H9 (cell line): Measurements from ENCODE around the gene TMC4. TPM values are rescaled to one million over a fixed set of nuclear protein-coding genes. Genes with fewer than 3 reads are reported as not detected.

Experiments
- DNase-seq: peaks from one replicate; pipeline ENCODE4 v3.0.0-alpha.2; 2017
- H2AFZ ChIP-seq: one replicate; pipeline ENCODE4 v1.6.1; 2013; ENCODE audit warnings: mild to moderate bottlenecking, low read length, control low read depth, moderate library complexity
- H2AK5ac ChIP-seq: 2 replicates; pipeline ENCODE4 v1.6.1; 2013; ENCODE audit warnings: low read length, control low read depth, mixed read lengths; ENCODE audit not compliant: insufficient read length
- H2BK120ac ChIP-seq: one replicate; pipeline ENCODE4 v1.6.1; 2013; ENCODE audit warnings: low read depth, mild to moderate bottlenecking, low read length, control low read depth, inconsistent platforms; ENCODE audit not compliant: poor library complexity, severe bottlenecking
- H2BK12ac ChIP-seq: 2 replicates; pipeline ENCODE4 v1.6.1; 2013; ENCODE audit warnings: low read length, control low read depth, mixed read lengths, low read depth; ENCODE audit not compliant: insufficient read length
- H2BK15ac ChIP-seq: 2 replicates; pipeline ENCODE4 v1.6.1; 2013; ENCODE audit warnings: low read depth, low read length, control low read depth
- H2BK20ac ChIP-seq: one replicate; pipeline ENCODE4 v1.6.1; 2013; ENCODE audit warnings: low read depth, mild to moderate bottlenecking, low read length, control low read depth, inconsistent platforms; ENCODE audit not compliant: poor library complexity, severe bottlenecking
- H2BK5ac ChIP-seq: 2 replicates; pipeline ENCODE4 v1.6.1; 2013; ENCODE audit warnings: low read length, control low read depth, mixed read lengths; ENCODE audit not compliant: insufficient read length
- H3K14ac ChIP-seq: 2 replicates; pipeline ENCODE4 v1.6.1; 2013; ENCODE audit warnings: low read length, control low read depth; ENCODE audit not compliant: insufficient read depth
- H3K18ac ChIP-seq: 2 replicates; pipeline ENCODE4 v1.6.1; 2013; ENCODE audit warnings: low read depth, mild to moderate bottlenecking, mixed read lengths, low read length, control low read depth; ENCODE audit not compliant: insufficient read length
- H3K23ac ChIP-seq: 2 replicates; pipeline ENCODE4 v1.6.1; 2013; ENCODE audit warnings: low read length, control low read depth, mixed read lengths, low read depth; ENCODE audit not compliant: insufficient read length
- H3K23me2 ChIP-seq: 2 replicates; pipeline ENCODE4 v1.6.1; 2013; ENCODE audit warnings: low read depth, mild to moderate bottlenecking, mixed read lengths, low read length, control low read depth; ENCODE audit not compliant: insufficient read length, poor library complexity, severe bottlenecking
- H3K27ac ChIP-seq: 2 replicates; pipeline ENCODE4 v1.5.1; 2013; ENCODE audit warnings: low read length, control low read depth, mixed read lengths, low read depth; ENCODE audit not compliant: insufficient read length
- H3K27me3 ChIP-seq: 2 replicates; pipeline ENCODE4 v1.6.1; 2013; ENCODE audit warnings: low read length, control low read depth, inconsistent platforms; ENCODE audit not compliant: insufficient read depth
- H3K4ac ChIP-seq: 2 replicates; pipeline ENCODE4 v1.6.1; 2013; ENCODE audit warnings: low read depth, mild to moderate bottlenecking, control low read depth, inconsistent platforms, low read length, moderate library complexity
- H3K4me1 ChIP-seq: 2 replicates; pipeline ENCODE4 v1.6.1; 2013; ENCODE audit warnings: low read length, control low read depth, inconsistent platforms; ENCODE audit not compliant: insufficient read depth
- H3K4me2 ChIP-seq: 2 replicates; pipeline ENCODE4 v1.6.1; 2013; ENCODE audit warnings: low read length, control low read depth, mixed read lengths; ENCODE audit not compliant: insufficient read length, insufficient read depth
- H3K56ac ChIP-seq: 2 replicates; pipeline ENCODE4 v1.6.1; 2013; ENCODE audit warnings: low read depth, mild to moderate bottlenecking, mixed read lengths, low read length, control low read depth; ENCODE audit not compliant: insufficient read length
- H3K79me1 ChIP-seq: 2 replicates; pipeline ENCODE4 v1.6.1; 2013; ENCODE audit warnings: low read depth, mild to moderate bottlenecking, moderate library complexity, low read length, control low read depth, inconsistent platforms; ENCODE audit not compliant: insufficient read depth, poor library complexity, severe bottlenecking
- H3K79me2 ChIP-seq: 2 replicates; pipeline ENCODE4 v1.6.1; 2013; ENCODE audit warnings: low read length, control low read depth, inconsistent platforms; ENCODE audit not compliant: insufficient read depth
- H3K9ac ChIP-seq: 2 replicates; pipeline ENCODE4 v1.6.1; 2013; ENCODE audit warnings: low read length, control low read depth, mixed read lengths; ENCODE audit not compliant: insufficient read length; ENCODE audit errors: extremely low read depth
- H3K9me3 ChIP-seq: one replicate; pipeline ENCODE4 v1.6.1; 2013; ENCODE audit warnings: low read depth, low read length, inconsistent platforms; ENCODE audit not compliant: control insufficient read depth
- H3T11ph ChIP-seq: one replicate; pipeline ENCODE4 v1.6.1; 2013; ENCODE audit warnings: mild to moderate bottlenecking, low read length, control low read depth, inconsistent platforms
- H4K20me1 ChIP-seq: one replicate; pipeline ENCODE4 v1.6.1; 2013; ENCODE audit not compliant: control insufficient read depth, insufficient read length, insufficient read depth
- H4K5ac ChIP-seq: 2 replicates; pipeline ENCODE4 v1.6.1; 2013; ENCODE audit warnings: low read depth, mild to moderate bottlenecking, mixed read lengths, low read length, control low read depth; ENCODE audit not compliant: insufficient read length
- H4K8ac ChIP-seq: replicated peaks from 2 replicates; pipeline ENCODE4 v1.6.1; 2013; ENCODE audit warnings: low read length, control low read depth, mixed read lengths, low read depth; ENCODE audit not compliant: insufficient read length
- H4K91ac ChIP-seq: 2 replicates; pipeline ENCODE4 v1.6.1; 2013; ENCODE audit warnings: low read depth, mild to moderate bottlenecking, moderate library complexity, mixed read lengths, low read length, control low read depth; ENCODE audit not compliant: insufficient read length
- H3K27ac Mint-ChIP-seq, 3 experiments: 2 replicates in 2 of 3; 3 replicates in 1 of 3; pipeline ENCODE4 v1.8.0; 2020 to 2021; ENCODE audit warnings: mixed read lengths in 3 of 3, mild to moderate bottlenecking in 1 of 3, moderate library complexity in 1 of 3
- H3K27me3 Mint-ChIP-seq: 2 replicates; pipeline ENCODE4 v1.8.0; 2021; ENCODE audit warnings: low read depth, mild to moderate bottlenecking, moderate library complexity, mixed read lengths
- H3K36me3 Mint-ChIP-seq, 3 experiments: 2 replicates in 2 of 3; 3 replicates in 1 of 3; pipeline ENCODE4 v1.8.0; 2020 to 2021; ENCODE audit warnings: low read depth in 3 of 3, mixed read lengths in 3 of 3; ENCODE audit not compliant: insufficient read depth in 1 of 3
- H3K4me1 Mint-ChIP-seq, 2 experiments: 2 replicates each; pipeline ENCODE4 v1.8.0; 2020; ENCODE audit warnings: mixed read lengths in 2 of 2
- H3K4me3 Mint-ChIP-seq, 2 experiments: 2 replicates in 1 of 2; 3 replicates in 1 of 2; pipeline ENCODE4 v1.8.0; 2020 to 2021; ENCODE audit warnings: mild to moderate bottlenecking in 2 of 2, mixed read lengths in 2 of 2, moderate library complexity in 1 of 2
- H3K9me3 Mint-ChIP-seq, 2 experiments: 2 replicates in 1 of 2; 3 replicates in 1 of 2; pipeline ENCODE4 v1.8.0; 2020; ENCODE audit warnings: mild to moderate bottlenecking in 2 of 2, mixed read lengths in 2 of 2, moderate library complexity in 1 of 2
- WGBS: extraction: QIAGEN DNeasy Blood & Tissue Kit; methylation state at CpG from one replicate; pipeline ENCODE4 v1.1.7; 2013; ENCODE audit warnings: missing lambda C conversion rate, low lambda C conversion rate, mixed read lengths; ENCODE audit not compliant: insufficient read length; ENCODE audit errors: extremely low coverage; 5-methylcytosine and 5-hydroxymethylcytosine counted together
- total RNA-seq: library from RNA; stranded (reverse); gene quantifications from 2 replicates; pipeline ENCODE4 v1.2.1, GENCODE V29; 2021
- TF ChIP-seq, protein P1 (sequence below): fragments of 200-600 bp; sonication (generic); conservative IDR thresholded peaks from 3 replicates; pipeline ENCODE4 v1.8.0; 2021; ENCODE audit warnings: antibody characterized with exemption, mild to moderate bottlenecking

The TMC4 gene
- total RNA-seq, 1 experiment from 2014 or later: 12.2 TPM

DNA sequence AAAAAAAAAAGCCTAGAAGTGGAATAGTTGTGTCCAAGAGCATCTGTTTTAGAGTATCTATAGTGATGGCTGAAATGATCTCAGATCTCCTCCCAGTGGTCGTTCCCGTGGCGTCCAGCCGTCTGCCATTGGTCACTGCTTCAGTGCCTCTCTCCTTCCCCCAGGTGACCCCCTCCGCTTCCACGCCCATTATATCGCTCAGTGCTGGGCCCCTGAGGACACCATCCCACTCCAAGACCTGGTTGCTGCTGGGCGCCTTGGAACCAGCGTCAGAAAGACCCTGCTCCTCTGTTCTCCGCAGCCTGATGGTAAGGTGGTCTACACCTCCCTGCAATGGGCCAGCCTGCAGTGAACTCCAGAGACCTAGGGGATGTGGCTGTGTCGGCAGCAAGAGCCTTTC lies 20.1 kb upstream of the TMC4 start:
- H3K4me1 ChIP-seq: peaks cover 3% of the 10 kb centered on the region; the same call in 1 of the 2 replicates
- H4K20me1 ChIP-seq: peaks cover 3% of the 10 kb centered on the region
- no peak overlapping the region for H2BK5ac ChIP-seq
- no peak overlapping the region for H3K27ac ChIP-seq
- H3K9me3 Mint-ChIP-seq: no peaks in the 10 kb centered on the region
- no peaks in the 10 kb centered on the region for H3K9me3 ChIP-seq
- DNase-seq: no peak
- H2BK20ac ChIP-seq: no peak overlapping the region
- no peak overlapping the region for H4K5ac ChIP-seq
- H3K4ac ChIP-seq: no peak overlapping the region
- no peak overlapping the region for H3K9ac ChIP-seq
- peak overlapping the region; percentile 41 to 93 for H3K4me3 Mint-ChIP-seq
- H2AK5ac ChIP-seq: no peak overlapping the region
- peaks cover 10 to 18% of the 10 kb centered on the region in 2 experiments for H3K4me1 Mint-ChIP-seq
- H2BK12ac ChIP-seq: no peak overlapping the region
- no peak overlapping the region for H3K14ac ChIP-seq
- H3K18ac ChIP-seq: no peak overlapping the region
- H3K27me3 ChIP-seq: no peaks in the 10 kb centered on the region
- peaks cover 20 to 49% (median 44%) of the 10 kb centered on the region in 3 experiments; a peak in 6 of 7 replicates for H3K36me3 Mint-ChIP-seq
- no peak overlapping the region for H3K27ac Mint-ChIP-seq
- no peaks in the 10 kb centered on the region for H3K79me2 ChIP-seq
- H3K27me3 Mint-ChIP-seq: no peaks in the 10 kb centered on the region; the same call in 1 of the 2 replicates
- H3K4me2 ChIP-seq: no peak overlapping the region
- no peak overlapping the region for H2AFZ ChIP-seq
- no peak overlapping the region for H4K8ac ChIP-seq
- TF ChIP-seq, protein P1, sequence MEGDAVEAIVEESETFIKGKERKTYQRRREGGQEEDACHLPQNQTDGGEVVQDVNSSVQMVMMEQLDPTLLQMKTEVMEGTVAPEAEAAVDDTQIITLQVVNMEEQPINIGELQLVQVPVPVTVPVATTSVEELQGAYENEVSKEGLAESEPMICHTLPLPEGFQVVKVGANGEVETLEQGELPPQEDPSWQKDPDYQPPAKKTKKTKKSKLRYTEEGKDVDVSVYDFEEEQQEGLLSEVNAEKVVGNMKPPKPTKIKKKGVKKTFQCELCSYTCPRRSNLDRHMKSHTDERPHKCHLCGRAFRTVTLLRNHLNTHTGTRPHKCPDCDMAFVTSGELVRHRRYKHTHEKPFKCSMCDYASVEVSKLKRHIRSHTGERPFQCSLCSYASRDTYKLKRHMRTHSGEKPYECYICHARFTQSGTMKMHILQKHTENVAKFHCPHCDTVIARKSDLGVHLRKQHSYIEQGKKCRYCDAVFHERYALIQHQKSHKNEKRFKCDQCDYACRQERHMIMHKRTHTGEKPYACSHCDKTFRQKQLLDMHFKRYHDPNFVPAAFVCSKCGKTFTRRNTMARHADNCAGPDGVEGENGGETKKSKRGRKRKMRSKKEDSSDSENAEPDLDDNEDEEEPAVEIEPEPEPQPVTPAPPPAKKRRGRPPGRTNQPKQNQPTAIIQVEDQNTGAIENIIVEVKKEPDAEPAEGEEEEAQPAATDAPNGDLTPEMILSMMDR: no peak
- H3K23me2 ChIP-seq: peaks cover 11% of the 10 kb centered on the region
- WGBS: no CpG with 5 or more reads among the region's 11 CpGs
- H3K79me1 ChIP-seq: no peaks in the 10 kb centered on the region
- no peak overlapping the region for H3K23ac ChIP-seq
- no peak overlapping the region for H3K56ac ChIP-seq
- no peak overlapping the region for H2BK15ac ChIP-seq
- H4K91ac ChIP-seq: no peak overlapping the region
- H2BK120ac ChIP-seq: no peak overlapping the region
- no peak overlapping the region for H3T11ph ChIP-seq
